IPS-NIHi11 (cell line): Measurements from ENCODE around the gene ZIC5.

ENCODE experiments used
- DNase-seq: peaks from one replicate; pipeline ENCODE4 v3.0.0; 2012; ENCODE audit warnings: mixed read lengths, low spot score

Gene ZIC5

DNA sequence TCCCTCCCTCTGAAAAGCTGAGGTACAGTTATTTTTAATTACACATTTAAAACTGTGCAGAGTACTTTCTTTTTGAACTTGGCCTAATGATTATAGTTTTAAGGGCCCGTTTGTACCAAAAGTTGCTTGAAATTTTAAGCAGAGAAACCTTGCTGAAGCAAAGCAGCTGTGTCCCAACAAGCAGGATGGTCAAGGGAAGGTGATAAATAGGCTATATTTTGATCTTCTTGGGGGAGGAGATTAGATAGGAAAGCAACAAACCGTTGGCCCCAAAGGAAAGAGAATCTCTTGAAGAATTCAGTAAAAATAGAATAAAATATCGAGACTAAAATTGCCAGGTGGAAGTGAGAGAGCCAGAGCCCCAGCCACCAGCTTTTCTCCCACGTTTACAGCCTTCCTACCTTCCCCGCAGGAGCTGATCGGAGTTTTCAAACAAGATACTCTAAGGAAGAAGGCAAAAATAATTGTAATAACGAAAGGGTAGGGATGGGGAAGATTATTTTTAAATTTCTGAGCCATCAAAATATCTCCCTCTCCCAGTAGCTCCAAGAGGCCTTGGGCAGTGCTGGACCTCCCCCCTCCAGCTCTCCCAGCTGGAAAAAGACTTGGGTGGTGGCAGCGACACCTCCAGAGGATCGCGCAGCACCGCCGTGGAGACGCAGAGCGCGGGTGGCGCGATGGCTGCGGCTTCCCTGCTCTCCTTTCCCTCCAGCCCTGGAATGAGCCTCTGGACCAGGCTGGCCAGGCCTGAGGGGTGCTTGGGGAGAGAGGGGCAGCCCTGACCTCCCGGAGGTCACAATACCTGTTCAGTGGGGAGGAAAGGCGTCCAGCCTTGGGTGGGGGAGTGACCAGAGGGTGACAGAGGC is 15.8 kb upstream of the ZIC5 start:
- DNase-seq, result no peak

DNA sequence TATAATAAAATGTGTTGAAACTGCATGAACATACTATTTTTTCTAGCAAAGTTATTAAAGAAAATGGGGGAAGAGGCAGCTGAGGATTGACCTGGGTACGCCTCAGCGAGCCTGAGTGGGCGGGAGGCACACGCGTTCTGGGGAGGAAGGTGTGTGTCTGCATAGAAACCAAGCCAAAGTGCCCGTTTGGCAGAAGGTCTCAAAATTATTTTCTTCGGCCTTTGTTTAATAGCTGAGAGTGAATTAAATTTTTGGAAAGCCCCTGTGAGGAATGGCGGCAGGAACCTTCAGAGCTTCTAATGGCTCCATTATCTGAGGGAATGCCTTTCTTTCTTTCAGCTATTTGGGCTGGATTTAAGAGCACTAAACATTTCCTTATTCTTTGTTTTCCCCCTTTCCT is 15.2 kb upstream of the ZIC5 start:
- DNase-seq, result no peak

DNA sequence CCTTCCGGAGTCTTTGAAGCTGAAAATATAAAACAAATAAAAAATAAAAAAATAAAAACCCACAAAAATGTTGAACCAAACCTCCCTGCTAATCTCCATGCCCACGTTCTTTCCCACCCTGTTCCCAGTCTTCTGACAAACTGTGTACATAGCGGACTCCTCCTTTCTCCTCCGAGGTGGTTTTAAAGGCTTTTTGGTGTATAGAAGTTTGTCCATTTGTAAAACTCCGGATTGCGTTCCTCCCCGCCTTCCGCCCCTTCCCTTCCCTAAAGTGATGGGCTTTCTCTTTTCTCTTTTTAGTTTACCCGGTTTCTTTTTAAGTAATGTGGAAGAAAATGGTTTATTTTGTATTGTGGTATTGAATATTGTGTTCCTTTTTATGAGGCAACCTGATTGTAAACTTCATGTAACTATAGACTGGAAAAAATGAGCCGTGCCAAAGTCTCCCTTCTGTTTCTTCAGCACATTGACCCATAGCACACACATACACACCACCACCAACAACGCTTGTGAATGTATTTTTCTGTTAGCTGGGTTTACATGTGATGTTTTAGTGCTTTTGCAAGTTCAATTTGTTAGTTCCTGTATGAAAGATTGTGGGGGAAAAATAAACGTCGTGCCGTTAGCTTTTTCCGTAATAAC is 14.4 kb upstream of the ZIC5 start:
- DNase-seq, result no peak

DNA sequence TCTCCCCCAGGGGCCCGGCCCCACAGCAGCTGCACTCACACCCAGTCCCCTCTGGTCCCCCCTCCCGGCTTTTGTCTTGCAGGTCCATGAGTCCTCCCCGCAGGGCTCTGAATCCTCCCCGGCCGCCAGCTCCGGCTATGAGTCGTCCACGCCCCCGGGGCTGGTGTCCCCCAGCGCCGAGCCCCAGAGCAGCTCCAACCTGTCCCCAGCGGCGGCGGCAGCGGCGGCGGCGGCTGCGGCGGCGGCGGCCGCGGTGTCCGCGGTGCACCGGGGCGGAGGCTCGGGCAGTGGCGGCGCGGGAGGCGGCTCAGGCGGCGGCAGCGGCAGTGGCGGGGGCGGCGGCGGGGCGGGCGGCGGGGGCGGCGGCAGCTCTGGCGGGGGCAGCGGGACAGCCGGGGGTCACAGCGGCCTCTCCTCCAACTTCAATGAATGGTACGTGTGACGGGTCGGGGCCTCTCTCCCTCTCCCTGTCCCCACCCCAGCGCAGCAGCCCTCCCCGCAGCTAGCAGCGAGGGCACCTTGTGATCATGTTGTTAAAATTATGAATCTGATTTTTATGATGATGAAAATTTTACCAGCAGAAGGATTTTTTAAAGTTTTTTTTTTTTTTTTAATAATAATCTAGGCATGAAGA is 13.8 kb upstream of the ZIC5 start:
- no peak for DNase-seq

DNA sequence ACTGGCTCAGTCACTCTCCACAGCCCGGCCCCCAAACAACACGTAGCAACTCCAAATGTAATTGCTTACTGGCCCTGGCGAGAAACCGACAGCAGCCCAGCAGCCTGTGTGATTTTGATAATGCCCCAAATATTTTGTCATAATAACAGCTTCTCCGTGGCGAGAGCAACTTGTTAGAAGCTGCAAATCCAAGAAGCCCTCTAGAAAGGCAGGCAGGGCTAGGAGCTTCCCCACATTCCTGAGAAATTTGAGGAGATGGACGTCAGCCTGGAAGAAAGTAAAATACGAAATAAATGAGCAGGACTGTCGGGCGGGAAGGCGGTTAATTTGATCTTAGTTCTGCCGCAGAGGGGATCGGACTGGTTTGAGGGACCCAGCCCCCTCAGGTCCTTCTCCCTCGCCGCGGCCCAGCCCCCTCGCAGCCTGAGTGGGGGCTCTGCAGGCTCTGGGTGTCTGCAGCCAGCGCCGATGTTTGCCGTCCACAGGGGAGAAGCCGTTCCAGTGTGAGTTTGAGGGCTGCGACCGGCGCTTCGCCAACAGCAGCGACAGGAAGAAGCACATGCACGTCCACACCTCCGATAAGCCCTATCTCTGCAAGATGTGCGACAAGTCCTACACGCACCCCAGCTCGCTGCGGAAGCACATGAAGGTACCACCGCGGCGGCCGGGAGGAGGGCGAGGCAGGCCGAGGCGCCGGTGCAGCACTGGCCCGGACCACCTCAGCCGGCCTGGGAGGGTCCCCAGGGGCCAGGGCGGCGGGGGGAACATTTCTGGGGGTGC is 13.1 kb upstream of the ZIC5 start:
- no peak for DNase-seq

DNA sequence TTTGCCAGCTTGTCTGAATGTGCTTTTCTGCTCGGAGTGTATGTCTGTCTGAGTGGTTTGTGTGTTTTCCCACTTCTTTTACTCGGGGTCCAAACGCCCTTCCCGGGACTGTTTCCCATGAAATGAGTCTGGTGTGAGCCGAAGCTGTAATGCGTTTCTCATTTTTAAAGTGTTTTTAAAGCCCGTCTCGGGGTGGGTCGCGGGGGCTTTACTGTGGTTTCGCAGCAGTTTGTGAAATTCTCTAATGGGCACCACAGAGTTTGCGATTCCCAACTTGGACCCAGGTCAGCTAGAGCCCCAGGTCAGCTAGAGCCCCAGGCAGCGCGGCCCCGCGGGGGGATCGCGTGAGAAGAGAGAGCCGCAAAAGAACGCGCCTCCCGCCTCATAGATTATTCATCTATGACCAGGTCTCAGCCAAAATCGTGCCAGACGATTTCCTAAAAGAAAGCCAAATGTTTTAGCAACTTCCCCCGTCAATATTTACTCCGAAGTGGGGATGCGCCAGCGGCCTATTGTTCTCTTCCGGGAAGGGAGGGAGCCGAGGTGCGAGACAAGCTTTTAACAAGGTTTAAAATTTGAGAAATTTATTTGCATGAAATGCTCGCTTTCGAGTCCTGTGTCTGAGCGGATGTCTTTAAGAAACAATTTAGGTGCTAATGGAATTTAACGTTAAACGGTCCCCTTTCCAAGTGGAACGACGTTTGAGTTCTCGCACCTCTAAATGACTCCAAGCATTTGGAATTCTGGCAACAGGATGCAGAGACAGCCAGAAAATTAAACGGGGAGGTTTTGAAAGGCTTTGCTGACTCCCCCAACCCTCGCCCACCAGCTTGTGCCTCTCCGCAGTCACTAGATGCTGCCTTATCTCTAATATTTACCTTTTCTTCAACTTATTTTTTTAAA is 12.2 kb upstream of the ZIC5 start:
- DNase-seq, result no peak

DNA sequence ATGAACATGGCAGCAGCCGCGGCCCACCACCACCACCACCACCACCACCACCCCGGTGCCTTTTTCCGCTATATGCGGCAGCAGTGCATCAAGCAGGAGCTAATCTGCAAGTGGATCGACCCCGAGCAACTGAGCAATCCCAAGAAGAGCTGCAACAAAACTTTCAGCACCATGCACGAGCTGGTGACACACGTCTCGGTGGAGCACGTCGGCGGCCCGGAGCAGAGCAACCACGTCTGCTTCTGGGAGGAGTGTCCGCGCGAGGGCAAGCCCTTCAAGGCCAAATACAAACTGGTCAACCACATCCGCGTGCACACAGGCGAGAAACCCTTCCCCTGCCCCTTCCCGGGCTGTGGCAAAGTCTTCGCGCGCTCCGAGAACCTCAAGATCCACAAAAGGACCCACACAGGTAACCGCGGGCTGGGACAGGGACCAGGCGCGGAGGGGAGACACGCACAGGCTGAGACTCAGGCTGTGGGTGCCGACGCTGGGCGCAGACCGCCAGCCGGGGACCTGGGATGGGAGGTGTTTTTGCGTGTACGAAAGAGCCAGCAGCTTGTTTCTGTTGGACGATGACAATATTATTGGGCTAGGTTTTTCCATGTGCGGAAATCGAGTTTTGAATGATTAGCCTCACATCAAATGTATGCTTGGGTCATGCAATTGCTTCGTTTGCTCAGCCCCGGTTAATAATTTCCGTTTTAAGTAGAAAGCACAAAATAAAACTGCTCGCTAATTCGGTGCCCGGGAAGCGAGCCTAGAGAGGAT is 11.3 kb upstream of the ZIC5 start:
- no peak for DNase-seq

DNA sequence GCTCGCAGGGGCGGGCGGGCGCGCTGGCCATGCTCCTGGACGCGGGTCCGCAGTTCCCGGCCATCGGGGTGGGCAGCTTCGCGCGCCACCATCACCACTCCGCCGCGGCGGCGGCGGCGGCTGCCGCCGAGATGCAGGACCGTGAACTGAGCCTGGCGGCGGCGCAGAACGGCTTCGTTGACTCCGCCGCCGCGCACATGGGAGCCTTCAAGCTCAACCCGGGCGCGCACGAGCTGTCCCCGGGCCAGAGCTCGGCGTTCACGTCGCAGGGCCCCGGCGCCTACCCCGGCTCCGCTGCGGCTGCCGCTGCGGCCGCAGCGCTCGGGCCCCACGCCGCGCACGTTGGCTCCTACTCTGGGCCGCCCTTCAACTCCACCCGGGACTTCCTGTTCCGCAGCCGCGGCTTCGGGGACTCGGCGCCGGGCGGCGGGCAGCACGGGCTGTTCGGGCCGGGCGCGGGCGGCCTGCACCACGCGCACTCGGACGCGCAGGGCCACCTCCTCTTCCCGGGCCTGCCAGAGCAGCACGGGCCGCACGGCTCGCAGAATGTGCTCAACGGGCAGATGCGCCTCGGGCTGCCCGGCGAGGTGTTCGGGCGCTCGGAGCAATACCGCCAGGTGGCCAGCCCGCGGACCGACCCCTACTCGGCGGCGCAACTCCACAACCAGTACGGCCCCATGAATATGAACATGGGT is 10.6 kb upstream of the ZIC5 start:
- DNase-seq, result no peak

DNA sequence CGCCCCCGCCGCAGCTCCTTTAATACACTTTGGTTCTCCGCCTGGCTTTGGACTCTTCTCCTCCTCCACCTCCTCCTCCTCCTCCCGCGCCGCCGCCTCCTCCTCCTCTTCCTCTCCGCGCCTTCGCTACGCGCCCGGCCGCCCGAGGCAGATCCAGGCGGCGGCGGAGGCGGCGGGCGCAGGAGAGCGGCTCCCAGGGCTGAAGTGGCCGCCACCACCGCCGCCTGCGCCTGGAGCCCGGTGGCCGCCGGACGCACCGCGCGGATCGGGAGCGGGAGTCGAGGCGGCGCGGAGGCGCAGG is 10.1 kb upstream of the ZIC5 start, which contains the start of gene ZIC2:
ZIC2 (plus strand) TSS at position 50 of the 301 bp plus-strand sequence. CDS start 281 bp downstream, outside the sequence.
- DNase-seq, result no peak

DNA sequence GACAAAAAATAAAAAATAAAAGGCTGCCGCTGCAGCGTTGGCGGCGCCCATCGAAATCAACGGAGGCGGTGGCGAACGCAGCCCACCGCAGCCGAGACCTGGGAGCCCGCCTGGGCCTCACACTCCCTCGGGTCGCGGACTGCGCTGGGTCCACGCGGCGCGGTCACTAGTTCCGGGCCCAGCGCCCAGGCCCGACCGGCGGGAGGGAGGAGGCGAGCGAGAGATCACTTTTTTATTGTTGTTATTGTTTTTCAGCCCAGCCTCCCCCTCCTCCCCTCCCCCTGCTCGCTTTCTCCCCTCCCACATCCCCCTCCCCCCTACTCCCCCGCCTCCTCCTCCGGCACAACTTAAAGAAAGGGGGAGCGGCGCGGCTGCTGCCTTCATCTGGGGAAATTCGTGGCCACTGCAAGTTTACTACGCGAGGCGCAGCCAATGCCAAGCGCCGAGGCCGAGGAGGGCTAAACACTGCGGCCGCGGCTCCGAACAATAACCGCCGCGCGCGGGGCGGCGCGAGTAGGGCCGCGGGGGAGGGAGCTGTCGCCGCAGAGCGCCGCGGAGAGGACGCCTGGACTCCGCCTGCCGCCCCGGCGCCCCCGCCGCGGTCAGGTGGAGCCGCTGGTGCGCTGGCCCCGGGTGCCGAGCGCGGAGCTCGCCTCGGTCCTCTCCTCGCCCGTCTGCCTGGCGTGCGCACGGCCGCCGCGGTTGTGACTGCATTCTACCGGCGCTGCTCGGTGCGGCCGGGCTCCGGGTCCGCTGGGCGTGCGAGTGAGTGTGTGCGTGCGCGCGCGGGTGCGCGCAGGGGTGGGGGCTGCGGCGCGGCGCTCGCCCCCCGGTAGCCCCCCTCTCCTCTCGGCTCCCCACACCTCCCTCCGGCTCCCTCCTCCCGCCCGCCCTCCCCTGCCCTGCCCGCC is 9.5 kb upstream of the ZIC5 start:
- peak; percentile 66 for DNase-seq

DNA sequence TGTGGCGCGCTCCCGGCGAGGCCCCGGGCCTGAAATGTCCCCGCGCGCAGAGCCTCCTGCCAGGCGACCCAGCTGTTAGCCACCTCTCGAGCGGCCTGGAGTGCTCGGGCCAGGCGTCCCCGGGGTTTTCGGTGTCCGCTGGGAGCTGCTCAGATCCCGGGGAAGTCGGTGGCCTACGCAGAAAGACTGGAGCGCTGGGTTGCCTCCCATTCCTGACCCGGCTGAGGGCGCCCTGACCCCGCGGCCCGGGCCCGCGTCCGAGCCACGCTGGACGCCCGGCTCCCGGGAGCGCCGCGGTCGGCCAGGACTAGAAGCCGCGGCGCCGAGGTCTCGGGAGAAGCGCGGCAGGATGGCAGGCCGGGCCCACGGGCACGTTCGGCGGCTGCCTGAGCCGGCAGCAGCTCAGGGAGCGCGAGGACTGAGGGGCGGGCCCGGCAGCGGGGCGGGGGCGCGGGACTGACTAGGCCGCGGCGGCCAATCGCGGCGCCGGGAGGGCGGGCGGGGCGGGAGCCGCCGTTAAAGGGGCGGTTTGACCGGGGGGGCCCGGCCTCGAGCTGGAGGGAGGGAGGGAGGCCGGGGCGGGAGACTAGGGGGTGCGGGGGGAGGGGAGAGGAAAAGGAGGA is 8.7 kb upstream of the ZIC5 start:
- peak; percentile 77 for DNase-seq

DNA sequence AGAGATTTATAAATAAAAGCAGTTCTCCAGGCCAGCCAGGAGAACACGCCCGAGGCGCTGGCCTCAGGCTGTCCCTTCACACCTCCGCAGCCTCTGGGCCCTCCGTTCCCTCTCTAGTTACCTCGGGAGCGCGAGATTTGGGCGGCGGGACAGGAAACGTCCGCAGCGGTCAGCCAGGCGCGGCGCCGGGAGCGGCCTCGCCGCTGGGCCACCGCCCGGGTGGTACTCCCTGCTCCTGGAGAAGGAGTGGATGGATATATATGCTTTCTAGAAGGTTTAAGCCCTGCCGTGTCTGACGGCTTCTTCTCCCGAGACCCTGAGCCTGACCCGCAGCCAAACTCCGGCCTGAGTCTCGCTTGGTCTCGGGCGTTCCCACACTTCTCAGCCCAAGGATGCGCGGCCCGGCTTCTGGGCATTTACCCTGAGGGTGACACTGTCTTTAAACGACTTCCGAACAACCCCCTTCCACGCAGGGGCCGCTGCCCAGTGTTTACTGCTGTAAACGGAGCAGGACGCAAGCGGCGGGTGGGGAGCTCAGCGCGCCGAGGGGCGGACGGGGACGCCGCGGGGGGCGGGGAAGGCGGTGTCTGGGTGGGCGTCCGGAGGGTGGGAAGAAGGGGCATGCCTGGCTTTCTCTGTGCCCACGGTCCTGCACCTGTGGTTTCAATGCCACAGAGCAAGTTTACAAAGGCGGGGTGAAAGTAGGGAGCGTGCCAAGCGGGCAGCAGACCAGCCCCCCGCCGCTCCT is 8.1 kb upstream of the ZIC5 start:
- no peak for DNase-seq

DNA sequence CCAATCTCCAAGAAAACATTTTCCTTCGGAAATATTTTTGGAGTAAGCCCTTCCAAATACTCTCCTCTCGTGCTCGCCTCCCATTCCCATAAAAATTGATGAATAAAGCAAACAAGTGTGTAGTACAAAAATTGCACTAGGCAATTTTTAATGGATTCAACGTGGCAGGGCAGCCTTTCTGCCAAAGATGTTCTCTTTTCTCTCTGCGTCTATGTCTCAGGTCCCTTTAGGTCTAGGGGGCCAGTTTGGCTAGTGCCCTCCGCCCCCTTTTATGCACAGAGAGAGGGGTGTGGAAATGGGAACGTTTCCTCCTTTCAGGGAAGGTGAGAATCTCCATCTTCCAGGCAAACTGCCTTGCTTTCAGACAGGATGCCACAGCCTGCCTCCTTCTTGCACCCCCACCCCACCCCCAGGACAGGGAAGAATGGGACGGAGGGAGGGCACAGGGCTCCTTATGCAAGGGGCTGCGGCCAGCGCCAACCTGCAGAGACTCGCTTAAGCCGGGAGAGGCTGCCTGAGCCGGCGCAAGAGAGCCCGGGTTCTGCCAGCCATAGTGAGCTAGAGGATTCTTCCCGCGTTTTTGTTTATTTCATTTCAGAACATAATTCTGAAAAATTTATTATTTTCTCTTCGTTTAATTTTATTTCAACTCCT is 7.4 kb upstream of the ZIC5 start:
- no peak for DNase-seq

DNA sequence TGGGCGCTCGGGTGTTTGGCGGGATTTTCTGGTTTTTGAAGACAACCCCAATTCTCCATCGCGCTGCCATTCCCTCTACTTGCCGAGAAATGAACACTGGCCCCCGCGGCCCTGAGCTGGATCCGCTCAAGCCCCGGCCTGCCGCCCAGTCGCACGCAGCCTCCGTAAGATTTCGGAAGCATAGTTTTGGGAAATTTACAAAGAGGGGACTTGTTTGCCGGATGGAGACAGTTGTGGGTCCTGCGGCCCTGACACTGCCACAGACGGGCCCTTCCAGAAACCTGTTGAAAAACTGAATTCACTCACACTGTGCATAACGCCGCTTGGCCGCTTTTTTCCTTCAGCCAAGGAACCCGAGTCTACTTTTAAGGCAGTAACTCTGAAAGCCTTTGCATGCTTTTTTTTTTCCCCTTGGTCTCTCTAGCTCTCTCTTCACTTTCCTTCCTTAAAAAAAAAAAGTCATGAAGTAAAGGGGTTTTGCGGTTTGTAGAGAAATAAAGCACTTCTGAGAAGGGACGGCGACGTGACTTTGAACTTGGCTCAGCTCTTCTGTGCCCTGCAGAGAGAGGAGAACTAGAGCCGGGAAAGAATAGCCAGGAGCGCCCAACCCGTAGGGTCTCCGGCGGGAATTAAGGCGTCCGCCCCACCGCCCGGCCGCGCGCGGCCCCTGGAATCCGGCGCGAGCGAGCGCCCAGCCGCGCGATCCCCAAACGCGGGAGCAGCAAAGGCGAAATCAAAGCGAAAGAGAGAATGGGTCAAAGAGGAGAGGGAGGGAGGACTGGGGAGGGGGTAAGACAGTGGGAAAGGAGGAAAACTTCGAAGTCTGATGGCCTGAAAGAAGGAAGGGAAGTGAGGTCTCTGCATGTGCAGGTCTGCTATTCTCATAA is 6.6 kb upstream of the ZIC5 start:
- DNase-seq, result no peak

DNA sequence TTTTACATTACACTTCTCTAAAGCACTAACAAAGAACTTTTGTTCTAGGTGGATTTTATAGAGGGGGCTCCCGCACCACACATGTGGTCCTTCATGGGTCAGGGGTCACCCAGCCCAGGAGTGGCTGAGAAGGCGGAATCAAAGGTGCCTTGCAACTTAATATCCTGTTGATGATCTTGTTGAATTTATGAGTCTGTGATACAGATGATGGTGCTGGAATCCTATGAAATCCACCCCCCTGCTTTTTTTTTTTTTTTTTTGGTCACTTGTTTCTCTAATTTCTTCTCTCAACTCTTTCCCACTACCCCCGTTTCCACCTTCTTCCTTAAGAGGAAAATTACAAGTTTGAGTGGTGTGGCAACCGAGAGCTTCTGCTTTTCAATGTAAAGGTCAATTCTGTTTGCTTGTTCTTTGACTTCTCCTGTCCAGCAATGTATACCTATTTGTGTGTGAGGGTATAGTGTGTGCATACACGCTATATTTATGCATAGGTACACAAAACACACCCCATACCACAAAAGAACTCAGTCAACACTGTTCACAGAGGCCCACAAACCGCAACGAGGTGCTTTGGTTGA is 5.9 kb upstream of the ZIC5 start:
- no peak for DNase-seq

DNA sequence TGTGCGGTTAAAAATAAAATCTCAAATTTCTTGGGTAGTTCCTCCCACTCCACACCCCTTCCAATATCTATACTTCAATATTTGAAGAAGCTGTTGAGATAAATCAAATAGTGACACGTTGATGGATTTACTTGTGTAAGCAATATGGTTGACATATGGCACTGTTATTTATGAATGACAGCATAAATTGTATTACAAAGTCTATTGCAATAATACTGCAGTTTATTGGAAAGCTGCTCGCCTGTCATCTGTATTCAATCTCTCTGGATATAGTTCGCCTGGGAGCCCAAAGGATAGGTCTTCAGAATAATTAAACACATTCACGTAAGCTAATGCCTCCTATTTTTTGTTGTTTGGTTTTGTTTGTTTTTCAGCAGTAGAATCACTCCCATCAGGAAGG is 5.0 kb upstream of the ZIC5 start:
- DNase-seq, result no peak
